ENCODE data around the gene GLYR1. TPM values are rescaled to one million over a fixed set of nuclear protein-coding genes. Genes with fewer than 3 reads are reported as not detected.

GLYR1 gene
- total RNA-seq, 1 experiment from 2014 or later, result 111 TPM

DNA sequence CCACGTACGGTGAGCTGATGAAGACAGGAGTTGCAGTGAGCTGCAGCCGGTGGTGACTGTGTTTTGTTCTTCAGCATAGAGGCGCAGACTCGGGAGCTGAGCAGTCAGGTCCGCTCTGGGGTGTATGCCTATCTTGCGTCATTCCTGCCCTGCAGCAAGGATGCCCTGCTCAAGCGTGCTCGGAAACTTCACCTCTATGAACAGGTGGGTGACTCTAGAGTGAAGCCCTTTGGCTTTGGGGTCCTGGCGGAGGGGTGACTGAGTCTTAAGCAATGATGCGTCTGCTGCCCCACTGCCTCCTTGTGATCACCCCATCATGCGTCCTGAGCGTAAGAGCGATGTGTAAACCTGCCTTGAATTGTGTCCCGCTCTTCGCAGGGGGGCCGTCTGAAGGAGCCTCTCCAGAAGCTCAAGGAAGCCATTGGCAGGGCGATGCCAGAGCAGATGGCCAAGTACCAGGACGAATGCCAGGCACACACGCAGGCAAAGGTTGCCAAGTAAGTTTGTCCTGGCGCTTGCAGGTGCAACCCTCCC lies 23.1 kb upstream of the GLYR1 start:
- no peaks in the 10 kb centered on the region for H3K9me3 ChIP-seq (ENCODE audit: control insufficient read depth, insufficient read depth, low read depth, low read length)
- no peak for ATAC-seq
- ChIA-PET POLR2A (no interaction called here), CTCF (no interaction called here)
- peaks cover 14% of the 10 kb centered on the region for H3K36me3 ChIP-seq (ENCODE audit: control insufficient read depth, insufficient read depth, low read length)
- TF ChIP-seq SIN3A (IDR thresholded peaks at IDR 0.05; ENCODE audit: borderline replicate concordance, insufficient read depth, low read depth, low read length), result no peak
- no peak for TF ChIP-seq POLR2AphosphoS5 (IDR thresholded peaks at IDR 0.05; ENCODE audit: low read depth, low read length)
- TF ChIP-seq, protein P1, sequence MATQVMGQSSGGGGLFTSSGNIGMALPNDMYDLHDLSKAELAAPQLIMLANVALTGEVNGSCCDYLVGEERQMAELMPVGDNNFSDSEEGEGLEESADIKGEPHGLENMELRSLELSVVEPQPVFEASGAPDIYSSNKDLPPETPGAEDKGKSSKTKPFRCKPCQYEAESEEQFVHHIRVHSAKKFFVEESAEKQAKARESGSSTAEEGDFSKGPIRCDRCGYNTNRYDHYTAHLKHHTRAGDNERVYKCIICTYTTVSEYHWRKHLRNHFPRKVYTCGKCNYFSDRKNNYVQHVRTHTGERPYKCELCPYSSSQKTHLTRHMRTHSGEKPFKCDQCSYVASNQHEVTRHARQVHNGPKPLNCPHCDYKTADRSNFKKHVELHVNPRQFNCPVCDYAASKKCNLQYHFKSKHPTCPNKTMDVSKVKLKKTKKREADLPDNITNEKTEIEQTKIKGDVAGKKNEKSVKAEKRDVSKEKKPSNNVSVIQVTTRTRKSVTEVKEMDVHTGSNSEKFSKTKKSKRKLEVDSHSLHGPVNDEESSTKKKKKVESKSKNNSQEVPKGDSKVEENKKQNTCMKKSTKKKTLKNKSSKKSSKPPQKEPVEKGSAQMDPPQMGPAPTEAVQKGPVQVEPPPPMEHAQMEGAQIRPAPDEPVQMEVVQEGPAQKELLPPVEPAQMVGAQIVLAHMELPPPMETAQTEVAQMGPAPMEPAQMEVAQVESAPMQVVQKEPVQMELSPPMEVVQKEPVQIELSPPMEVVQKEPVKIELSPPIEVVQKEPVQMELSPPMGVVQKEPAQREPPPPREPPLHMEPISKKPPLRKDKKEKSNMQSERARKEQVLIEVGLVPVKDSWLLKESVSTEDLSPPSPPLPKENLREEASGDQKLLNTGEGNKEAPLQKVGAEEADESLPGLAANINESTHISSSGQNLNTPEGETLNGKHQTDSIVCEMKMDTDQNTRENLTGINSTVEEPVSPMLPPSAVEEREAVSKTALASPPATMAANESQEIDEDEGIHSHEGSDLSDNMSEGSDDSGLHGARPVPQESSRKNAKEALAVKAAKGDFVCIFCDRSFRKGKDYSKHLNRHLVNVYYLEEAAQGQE (IDR thresholded peaks at IDR 0.05; ENCODE audit: insufficient read depth in 1 of 2, low read depth in 2 of 2, low read length in 1 of 2), result no peak
- TF ChIP-seq TCF7L2 (IDR thresholded peaks at IDR 0.05; ENCODE audit: low read depth, low read length), result no peak
- TF ChIP-seq, protein P2, sequence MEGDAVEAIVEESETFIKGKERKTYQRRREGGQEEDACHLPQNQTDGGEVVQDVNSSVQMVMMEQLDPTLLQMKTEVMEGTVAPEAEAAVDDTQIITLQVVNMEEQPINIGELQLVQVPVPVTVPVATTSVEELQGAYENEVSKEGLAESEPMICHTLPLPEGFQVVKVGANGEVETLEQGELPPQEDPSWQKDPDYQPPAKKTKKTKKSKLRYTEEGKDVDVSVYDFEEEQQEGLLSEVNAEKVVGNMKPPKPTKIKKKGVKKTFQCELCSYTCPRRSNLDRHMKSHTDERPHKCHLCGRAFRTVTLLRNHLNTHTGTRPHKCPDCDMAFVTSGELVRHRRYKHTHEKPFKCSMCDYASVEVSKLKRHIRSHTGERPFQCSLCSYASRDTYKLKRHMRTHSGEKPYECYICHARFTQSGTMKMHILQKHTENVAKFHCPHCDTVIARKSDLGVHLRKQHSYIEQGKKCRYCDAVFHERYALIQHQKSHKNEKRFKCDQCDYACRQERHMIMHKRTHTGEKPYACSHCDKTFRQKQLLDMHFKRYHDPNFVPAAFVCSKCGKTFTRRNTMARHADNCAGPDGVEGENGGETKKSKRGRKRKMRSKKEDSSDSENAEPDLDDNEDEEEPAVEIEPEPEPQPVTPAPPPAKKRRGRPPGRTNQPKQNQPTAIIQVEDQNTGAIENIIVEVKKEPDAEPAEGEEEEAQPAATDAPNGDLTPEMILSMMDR (IDR thresholded peaks at IDR 0.05), result no peak
- DNase-seq (ENCODE audit: low read depth, low spot score), result no peak
- in situ Hi-C loops (cut with HindIII; ENCODE audit: low pct_unique_long_range_greater_than_20kb, low sequenced_read_pairs) (no loop called here), intact Hi-C loops (cut with micrococcal nuclease; ENCODE audit: unreplicated experiment) (no loop called here)
- no peaks in the 10 kb centered on the region for H3K27me3 ChIP-seq (ENCODE audit: control insufficient read depth, insufficient read depth, low read length)
- no TSS peak for BruUV-seq (replicated peaks)
- H3K4me3 ChIP-seq (ENCODE audit: low read depth in 2 of 2, low read length in 2 of 2), result no peak overlapping the region
- H3K4me1 ChIP-seq (ENCODE audit: control insufficient read depth, insufficient read depth, low read length), result no peaks in the 10 kb centered on the region
- H3K27ac ChIP-seq (ENCODE audit: low read length), result no peak overlapping the region

DNA sequence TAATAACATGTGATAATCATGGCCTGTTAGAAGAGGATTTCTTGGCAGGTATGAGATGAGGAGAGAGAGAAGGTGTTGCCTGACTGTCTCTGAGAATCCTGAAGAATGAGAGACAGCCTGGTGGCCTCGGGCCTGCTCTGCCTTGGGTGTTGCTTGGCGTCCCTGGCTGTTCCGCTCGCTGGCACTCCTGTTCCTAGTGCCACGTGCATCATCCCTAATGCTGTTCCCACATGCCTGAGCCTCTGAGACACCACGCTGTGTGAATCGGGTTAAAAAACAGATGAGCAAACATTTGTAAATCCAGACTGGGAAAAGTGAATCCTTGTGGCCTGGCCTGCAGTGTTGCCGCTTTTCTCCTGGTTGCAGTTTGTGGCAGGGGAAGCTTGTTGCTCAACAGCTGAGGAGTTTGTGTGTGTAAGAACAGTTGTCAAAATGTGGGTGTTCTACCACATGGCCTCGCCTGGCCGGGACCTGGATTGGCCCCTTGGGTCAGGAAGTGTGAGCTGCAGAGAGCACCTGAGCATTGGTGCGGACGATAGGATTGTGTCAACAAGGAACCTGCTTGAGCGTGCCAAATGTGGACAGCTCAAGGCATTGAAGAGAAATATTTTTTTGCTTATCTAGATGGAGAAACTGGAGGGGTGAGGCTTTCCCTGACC lies 22.2 kb upstream of the GLYR1 start:
- no peaks in the 10 kb centered on the region for H3K4me1 ChIP-seq (ENCODE audit: control insufficient read depth, insufficient read depth, low read length)
- CTCF ChIA-PET, result no interaction called here
- TF ChIP-seq, protein P1 (IDR thresholded peaks at IDR 0.05; ENCODE audit: insufficient read depth in 1 of 2, low read depth in 2 of 2, low read length in 1 of 2), result no peak
- TF ChIP-seq POLR2AphosphoS5 (IDR thresholded peaks at IDR 0.05; ENCODE audit: low read depth, low read length), result no peak
- TF ChIP-seq, protein P2 (IDR thresholded peaks at IDR 0.05), result no peak
- TF ChIP-seq SIN3A (IDR thresholded peaks at IDR 0.05; ENCODE audit: borderline replicate concordance, insufficient read depth, low read depth, low read length), result no peak
- H3K9me3 ChIP-seq (ENCODE audit: control insufficient read depth, insufficient read depth, low read depth, low read length), result no peaks in the 10 kb centered on the region
- intact Hi-C loops (cut with micrococcal nuclease; ENCODE audit: unreplicated experiment), result no loop called here
- POLR2A ChIA-PET, result interaction anchor here (0.6 kb wide), 1 partner anchor 124 kb away, joined by 3 read pairs; no protein-coding TSS in a partner anchor
- DNase-seq (ENCODE audit: low read depth, low spot score), result no peak
- BruUV-seq (replicated peaks), result no TSS peak
- no peaks in the 10 kb centered on the region for H3K27me3 ChIP-seq (ENCODE audit: control insufficient read depth, insufficient read depth, low read length)
- H3K36me3 ChIP-seq (ENCODE audit: control insufficient read depth, insufficient read depth, low read length), result peaks cover 14% of the 10 kb centered on the region
- no peak for ATAC-seq
- H3K4me3 ChIP-seq (ENCODE audit: low read depth in 2 of 2, low read length in 2 of 2), result no peak overlapping the region
- in situ Hi-C loops (cut with HindIII; ENCODE audit: low pct_unique_long_range_greater_than_20kb, low sequenced_read_pairs), result loop anchor here (10.0 kb wide), 1 partner anchor 54 kb away; no protein-coding TSS in a partner anchor
- H3K27ac ChIP-seq (ENCODE audit: low read length), result no peak overlapping the region
